Esophagus mucosa (tissue), 1 donor: ENCODE results near the gene CCNDBP1. TPM values are rescaled to one million over a fixed set of nuclear protein-coding genes. Genes with fewer than 3 reads are reported as not detected.

ENCODE experiments used
- total RNA-seq: library from RNA; stranded (reverse); gene quantifications from one replicate; pipeline ENCODE4 v1.2.4, GENCODE V29; 2023
- donor health status: DM: yes; HTN: yes; CAD: no.

CCNDBP1 gene
- total RNA-seq, 1 donor from 2014 or later, result 53.1 TPM

Other genes starting within 250 kb of the CCNDBP1 start
- gene UBR1, start 79.4 kb upstream of the CCNDBP1 start, total RNA-seq, result 9.1 TPM
- gene TMEM62, start 51.8 kb upstream of the CCNDBP1 start, total RNA-seq, result 11.8 TPM
- not detected for gene EPB42, start 35.6 kb downstream of the CCNDBP1 start, total RNA-seq
- gene TGM5, start 81.5 kb downstream of the CCNDBP1 start, total RNA-seq, result 13.5 TPM
- gene TGM7, start 116.9 kb downstream of the CCNDBP1 start, total RNA-seq, result 0.40 TPM
- 7.8 TPM for gene LCMT2, start 145.2 kb downstream of the CCNDBP1 start, total RNA-seq
- 15.4 TPM for gene ZSCAN29, start 185.6 kb downstream of the CCNDBP1 start, total RNA-seq
- 10.7 TPM for gene TUBGCP4, start 185.7 kb downstream of the CCNDBP1 start, total RNA-seq